HG02678 (cell line): ENCODE data around the gene KDELR3.
"Not testable (repeated sequence)": the region's sequence is repeated elsewhere in the genome, so short reads cannot be mapped to it uniquely, and the experiment has no call there.

Source experiments
- ATAC-seq: cut with Tn5 transposase; IDR thresholded peaks from one replicate; pipeline ENCODE4 v1.9.1; 2021; ENCODE audit warnings: mild to moderate bottlenecking, moderate library complexity; ENCODE audit not compliant: unreplicated experiment

KDELR3 gene

DNA sequence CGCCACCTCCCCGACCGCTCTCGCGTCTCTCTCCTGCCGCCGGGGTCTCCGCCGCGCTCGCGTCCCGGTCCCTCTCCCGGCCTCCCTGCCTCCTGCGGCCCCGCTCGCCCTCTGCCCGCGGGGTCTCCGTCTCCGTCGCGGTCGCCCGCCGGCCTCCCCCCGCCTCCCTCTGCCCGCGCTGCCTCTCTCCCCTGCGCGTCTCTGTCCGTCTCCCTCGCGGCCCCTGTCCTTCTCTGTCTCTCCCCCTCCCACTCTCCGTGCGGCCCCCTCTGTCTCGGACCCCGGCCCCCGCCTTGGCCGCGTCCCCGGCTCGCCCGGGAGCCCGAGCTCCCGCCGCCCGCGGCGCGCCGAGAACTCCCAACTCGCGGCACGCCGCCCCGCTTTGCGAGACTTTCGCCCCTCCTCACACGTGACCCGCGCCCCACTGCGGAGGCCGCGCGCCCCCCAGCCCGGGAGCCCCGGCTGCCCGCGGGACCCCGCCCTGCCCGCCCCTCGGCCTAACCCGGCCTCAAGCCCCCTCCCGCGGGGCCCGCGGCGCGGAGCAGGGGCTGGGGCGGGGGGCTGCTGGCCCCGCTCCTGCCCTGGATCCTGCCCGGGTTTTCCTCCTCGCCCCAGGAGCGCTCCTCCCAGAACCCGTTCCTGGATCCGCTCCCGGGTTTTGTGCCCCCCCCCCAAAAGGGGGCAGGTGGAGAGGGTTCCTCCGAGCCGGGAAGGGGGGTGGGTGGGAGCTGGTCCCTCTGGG is 12.2 kb upstream of the KDELR3 start:
- no peak for ATAC-seq

DNA sequence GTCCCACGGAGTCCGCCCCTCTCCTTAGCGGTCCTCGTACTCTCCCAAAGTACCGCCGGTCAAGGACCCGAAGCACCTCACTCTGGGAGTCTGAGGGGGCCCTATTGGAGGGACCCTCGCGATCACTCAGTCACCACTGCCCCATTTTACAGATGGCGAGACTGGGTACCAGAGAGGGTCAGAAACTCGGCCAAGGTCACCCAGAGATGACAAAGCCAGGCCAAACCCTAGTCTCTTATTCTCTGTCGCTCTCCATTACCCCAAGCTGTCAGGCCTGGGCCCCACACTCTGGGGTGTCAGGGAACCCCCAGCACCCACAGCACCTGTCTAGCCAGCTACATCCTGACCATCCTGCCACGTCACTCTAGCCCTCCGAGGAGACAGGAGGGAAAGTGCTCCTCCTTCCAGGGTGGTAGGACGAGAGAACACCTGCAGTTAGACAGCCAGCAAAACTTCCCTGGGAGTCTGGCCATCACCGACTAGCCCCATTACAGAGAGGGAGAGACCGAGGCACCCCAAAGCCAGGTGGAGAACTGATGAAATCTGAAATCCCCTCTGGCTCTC is 11.5 kb upstream of the KDELR3 start:
- no peak for ATAC-seq

GRCh38 chr22:38456841-38457699 is 10.8 kb upstream of the KDELR3 start:
- ATAC-seq, result no peak

GRCh38 chr22:38460426-38460840 is 7.5 kb upstream of the KDELR3 start:
- ATAC-seq, result no peak

DNA sequence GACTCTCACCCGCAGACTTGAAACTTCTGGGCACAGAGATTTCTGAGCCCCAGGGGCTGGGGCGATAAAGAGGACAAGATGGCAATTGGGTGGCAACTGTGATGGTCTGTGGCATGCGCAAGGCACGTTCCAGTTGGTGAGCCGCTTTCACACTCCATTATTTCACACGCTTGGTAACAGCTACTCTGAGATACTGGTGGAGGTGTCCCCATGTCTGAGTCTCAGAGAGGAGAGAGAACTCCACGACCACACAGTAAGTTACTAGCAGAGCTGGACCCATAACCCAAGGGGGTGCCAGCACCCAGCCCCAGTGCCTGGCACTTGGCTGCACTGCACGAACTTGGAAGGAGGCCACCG is 6.9 kb upstream of the KDELR3 start:
- no peak for ATAC-seq

DNA sequence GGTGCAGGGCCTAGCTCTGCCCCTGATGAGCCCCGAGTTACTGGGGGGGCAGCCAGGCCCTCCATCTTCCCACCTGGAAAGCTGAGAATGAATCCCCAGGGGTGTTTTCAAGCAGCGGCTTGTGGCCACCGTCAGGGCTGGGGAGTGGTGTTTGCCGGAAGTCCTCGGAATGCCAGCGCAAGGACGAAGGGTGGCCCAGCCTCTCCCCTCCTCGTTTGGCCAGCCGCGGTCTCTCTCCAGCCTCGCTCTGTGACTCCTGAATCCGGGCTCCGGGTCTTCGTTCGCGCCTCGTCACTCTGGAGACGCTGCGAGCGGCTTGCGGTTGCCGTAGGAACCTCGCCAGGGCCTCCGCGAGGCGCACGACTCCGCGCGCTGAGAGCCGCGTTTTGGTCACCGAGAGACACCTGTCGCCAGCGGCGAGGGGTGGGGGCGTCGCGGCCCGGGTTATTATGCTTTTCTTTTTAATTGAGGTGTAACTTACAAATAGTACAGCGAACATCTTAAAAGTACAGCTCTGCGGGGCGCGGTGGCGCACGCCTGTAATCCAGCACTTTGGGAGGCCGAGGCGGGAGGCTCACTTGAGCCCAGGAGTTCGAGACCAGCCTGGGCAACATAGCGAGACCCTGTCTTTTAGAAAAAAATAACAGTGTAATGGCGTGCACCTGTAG is 6.3 kb upstream of the KDELR3 start:
- no peak for ATAC-seq

DNA sequence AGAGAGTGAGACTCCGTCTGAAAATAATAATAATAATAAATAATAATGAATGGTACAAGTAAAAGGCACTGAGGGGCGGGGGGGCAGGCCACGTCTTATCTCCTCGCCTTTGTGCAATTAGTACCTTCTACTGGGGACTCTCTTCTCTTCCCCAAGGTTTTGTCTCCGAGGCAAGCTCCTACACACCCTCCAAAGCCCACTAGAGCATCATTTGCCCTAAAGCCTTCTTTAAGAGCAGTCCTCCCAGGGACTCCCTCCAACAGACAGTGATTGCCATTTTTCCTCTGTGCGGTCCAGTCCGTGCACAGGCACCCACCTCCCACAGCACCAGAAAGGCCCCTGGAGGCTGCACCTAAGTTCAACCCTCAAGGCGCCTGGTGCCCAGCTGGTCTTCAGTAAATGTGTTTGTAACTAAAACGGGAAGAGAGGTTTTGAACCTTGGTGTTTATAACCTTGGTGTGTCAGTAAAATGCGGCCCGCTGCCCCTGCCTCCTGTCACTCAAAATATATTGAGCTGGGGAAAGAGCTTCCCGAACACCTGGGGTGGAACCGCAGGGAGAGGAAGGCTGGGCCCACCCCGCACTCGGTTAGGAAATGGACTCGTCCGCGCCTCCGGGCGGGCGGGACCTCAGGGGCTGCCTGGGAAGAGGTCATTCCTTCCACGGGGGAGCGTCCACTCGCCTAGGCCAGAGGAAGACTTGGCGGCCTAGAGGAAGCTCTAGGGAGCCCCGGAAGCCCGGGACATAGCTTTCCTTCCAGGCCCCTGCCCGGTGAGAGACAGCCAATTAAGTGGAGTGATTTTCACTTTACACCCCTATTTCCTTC is 4.7 kb upstream of the KDELR3 start:
- ATAC-seq, result no peak

DNA sequence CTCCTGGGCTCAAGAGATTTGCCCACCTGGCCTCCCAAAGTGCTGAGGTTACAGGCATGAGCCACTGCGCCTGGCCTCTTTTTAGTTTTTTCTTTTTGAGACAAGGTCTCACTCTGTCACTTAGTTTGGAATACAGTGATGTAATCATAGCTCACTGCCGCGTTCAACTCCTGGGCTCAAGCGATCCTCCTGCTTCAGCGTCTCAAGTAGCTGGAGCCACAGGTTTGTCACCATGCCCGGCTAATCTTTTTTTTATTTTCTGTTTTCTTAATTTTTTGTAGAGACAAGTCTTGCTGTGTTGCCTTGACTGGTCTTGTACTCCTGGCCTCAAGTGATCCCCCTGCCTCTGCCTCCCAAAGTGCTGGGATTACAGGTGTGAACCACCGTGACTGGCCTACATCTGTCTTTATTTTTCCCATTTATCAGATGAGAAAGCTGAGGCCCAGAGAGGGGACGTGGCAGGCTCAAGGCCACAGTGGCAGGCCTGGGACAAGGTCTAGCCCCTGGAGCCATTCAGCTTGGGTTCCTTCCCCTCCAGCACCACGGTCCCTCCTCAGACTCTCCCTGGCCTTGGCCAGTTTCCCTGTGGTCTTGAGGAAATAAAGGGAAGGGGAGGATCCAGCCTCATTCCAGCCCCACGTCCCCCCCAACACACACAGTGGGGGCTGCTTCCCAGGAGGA is 2.8 kb upstream of the KDELR3 start:
- ATAC-seq, result no peak

GRCh38 chr22:38465673-38466490 is 2.0 kb upstream of the KDELR3 start:
- no peak for ATAC-seq

- no peak for ATAC-seq
Observed at GRCh38 chr22:38467438-38467903, 425 bp upstream of the KDELR3 start.

- ATAC-seq, result no peak
Observed at GRCh38 chr22:38468443-38469305, 778 bp downstream of the KDELR3 start.

DNA sequence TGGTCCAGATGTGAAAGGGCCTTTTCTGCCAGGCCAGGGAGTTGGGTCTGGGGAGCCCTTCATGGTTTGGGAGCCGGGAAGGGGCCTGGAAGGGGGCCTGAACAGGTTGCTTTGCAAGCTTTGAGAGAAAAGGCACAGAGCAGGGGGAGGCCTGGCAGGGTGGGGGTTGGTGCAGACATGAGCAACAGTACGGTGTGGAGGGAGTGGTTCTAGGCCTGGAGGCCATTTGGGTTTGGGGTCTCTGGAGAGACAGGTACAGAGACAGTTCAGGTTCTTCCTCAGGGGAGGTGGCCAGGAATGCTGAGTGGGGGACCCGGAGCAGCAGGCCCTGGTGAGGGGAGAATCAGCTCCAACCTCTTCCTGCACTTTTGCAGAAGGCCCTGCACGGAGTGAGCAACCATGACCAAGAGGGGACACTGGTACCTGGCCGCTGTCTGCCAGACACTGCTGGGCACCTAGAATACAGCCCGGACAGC is 1.4 kb downstream of the KDELR3 start:
- ATAC-seq, result no peak

DNA sequence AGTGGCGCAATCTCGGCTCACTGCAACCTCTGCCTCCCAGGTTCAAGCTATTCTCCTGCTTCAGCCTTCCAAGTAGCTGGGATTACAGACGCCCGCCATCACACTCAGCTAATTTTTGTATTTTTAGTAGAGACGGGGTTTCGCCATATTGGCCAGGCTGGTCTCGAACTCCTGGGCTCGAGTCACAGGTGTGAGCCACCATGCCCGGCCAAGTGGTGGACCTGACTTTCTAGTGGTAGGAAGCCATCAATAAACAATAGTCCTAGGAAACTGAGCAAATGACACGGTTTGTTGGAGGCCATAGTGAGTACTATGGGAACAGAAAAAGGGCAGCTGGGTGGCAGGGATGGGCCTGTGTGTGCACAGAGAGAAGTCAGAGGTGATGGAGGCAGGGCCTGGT is 2.3 kb downstream of the KDELR3 start:
- ATAC-seq, result not testable (repeated sequence)

DNA sequence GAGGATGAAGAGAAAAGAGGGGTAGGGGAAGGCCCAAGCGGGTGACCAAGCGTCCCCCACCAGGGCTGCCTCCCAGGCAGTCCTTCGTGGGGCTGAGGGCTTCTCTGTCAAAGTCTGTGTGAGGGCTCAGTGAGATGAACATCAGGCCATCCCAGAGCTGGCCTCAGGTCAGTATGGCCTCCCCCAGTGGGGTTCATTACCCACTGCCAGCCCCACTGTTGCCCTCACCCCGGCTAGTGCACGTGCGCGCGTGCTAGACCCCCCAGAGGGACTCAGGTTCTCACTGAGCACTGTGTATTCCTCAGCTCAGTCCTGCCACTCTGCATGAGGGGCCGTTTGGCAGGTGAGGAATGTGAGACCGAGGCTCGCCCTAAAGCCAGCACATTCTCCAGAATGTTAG is 3.3 kb downstream of the KDELR3 start:
- no peak for ATAC-seq

DNA sequence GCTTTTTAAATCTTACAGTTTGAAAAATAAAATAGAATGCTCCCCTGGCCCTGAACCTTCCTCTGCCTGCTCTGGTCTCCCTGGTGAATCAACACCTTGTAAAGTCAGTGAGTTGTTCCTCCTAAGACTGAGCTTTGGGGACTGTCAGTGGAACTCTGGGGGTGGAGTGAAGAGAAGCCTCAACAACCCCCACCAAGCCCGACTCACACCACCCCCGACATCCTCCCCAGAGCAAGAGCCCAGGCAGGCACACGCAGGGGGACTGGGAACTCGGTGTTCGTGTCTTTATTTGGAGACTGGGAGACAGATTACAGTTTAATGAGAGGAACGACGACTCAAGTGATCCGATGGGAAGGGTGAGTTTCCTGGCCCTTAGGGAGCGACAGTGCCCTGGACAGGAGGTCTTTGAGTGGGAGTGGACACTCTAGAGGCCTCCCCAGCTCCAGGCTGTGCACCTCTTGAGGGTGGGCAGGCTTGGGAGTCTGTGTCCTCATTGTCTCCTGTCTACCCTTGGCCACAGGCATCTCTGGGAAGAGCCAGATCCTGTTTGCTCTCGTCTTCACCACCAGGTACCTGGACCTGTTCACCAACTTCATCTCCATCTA is 6.2 kb downstream of the KDELR3 start:
- ATAC-seq, result no peak

- no peak for ATAC-seq
Observed at GRCh38 chr22:38477585-38477984, 9.7 kb downstream of the KDELR3 start.

GRCh38 chr22:38479096-38479837 is 11.4 kb downstream of the KDELR3 start:
- ATAC-seq, result no peak
